HepG2 (cell line): Measurements from ENCODE around the gene MBD5. TPM values are rescaled to one million over a fixed set of nuclear protein-coding genes. Genes with fewer than 3 reads are reported as not detected.
A peak's percentile ranks its signal among the peaks of the same experiment; 100 is the strongest.

Experiments
- DZIP1 ChIP-seq: sonication (generic); formaldehyde crosslinking; IDR thresholded peaks from 2 replicates; pipeline ENCODE4 v1.5.0; 2020; ENCODE audit warnings: mild to moderate bottlenecking, missing genetic modification reagents
- FIP1L1 ChIP-seq: fragments of 200-400 bp; formaldehyde crosslinking; IDR thresholded peaks from 2 replicates; pipeline ENCODE4 v1.6.1; 2018; ENCODE audit warnings: low read depth, mild to moderate bottlenecking, low read length, moderate library complexity, borderline replicate concordance; ENCODE audit not compliant: insufficient read depth
- FOXM1 ChIP-seq: sonication (generic); formaldehyde crosslinking; IDR thresholded peaks from 2 replicates; pipeline ENCODE4 v1.5.0; 2020; ENCODE audit warnings: missing genetic modification reagents
- FOXP4 ChIP-seq: sonication (generic); formaldehyde crosslinking; IDR thresholded peaks from 2 replicates; pipeline ENCODE4 v1.4.0; 2020; ENCODE audit warnings: missing genetic modification reagents
- HBP1 ChIP-seq: IDR thresholded peaks from 2 replicates; pipeline ENCODE4 v1.6.1; 2016; ENCODE audit warnings: low read depth, control low read depth
- HNRNPK ChIP-seq: fragments of 200-400 bp; formaldehyde crosslinking; IDR thresholded peaks from 2 replicates; pipeline ENCODE4 v1.6.1; 2018; ENCODE audit warnings: low read length, low read depth, moderate library complexity, mild to moderate bottlenecking; ENCODE audit not compliant: poor library complexity, severe bottlenecking
- KDM6A ChIP-seq: IDR thresholded peaks from 2 replicates; pipeline ENCODE4 v1.6.1; 2016; ENCODE audit warnings: low read depth
- ONECUT2 ChIP-seq: sonication (generic); formaldehyde crosslinking; IDR thresholded peaks from 2 replicates; pipeline ENCODE4 v1.4.0; 2020; ENCODE audit warnings: missing genetic modification reagents
- POGZ ChIP-seq: sonication (generic); formaldehyde crosslinking; IDR thresholded peaks from 2 replicates; pipeline ENCODE4 v1.4.0; 2020; ENCODE audit warnings: mild to moderate bottlenecking, missing genetic modification reagents
- PRPF4 ChIP-seq: fragments of 200-400 bp; formaldehyde crosslinking; IDR thresholded peaks from 2 replicates; pipeline ENCODE4 v1.6.1; 2016; ENCODE audit warnings: low read length, low read depth; ENCODE audit not compliant: poor library complexity, severe bottlenecking
- RAD51 ChIP-seq: fragments of 450-650 bp; IDR thresholded peaks from 2 replicates; pipeline ENCODE4 v1.6.1; 2016; ENCODE audit warnings: borderline replicate concordance
- SP2 ChIP-seq: sonication (generic); formaldehyde crosslinking; IDR thresholded peaks from 2 replicates; pipeline ENCODE4 v1.5.1; 2020; ENCODE audit warnings: mild to moderate bottlenecking, missing genetic modification reagents
- TAF1 ChIP-seq: sonication (generic); formaldehyde crosslinking; IDR thresholded peaks from 2 replicates; pipeline ENCODE4 v1.4.0; 2020; ENCODE audit warnings: missing genetic modification reagents
- TGIF2 ChIP-seq: IDR thresholded peaks from 2 replicates; pipeline ENCODE4 v1.6.1; 2016; ENCODE audit warnings: control low read depth, missing compliant biosample characterization
- ZBTB14 ChIP-seq: sonication (generic); formaldehyde crosslinking; IDR thresholded peaks from 2 replicates; pipeline ENCODE4 v1.4.0; 2020; ENCODE audit warnings: missing genetic modification reagents
- ZNF10 ChIP-seq: sonication (generic); formaldehyde crosslinking; IDR thresholded peaks from 2 replicates; pipeline ENCODE4 v1.4.0; 2020; ENCODE audit warnings: mild to moderate bottlenecking, low read depth, missing genetic modification reagents, borderline replicate concordance
- ZNF674 ChIP-seq: sonication (generic); formaldehyde crosslinking; IDR thresholded peaks from 2 replicates; pipeline ENCODE4 v1.5.0; 2020; ENCODE audit warnings: low read depth, mild to moderate bottlenecking, missing genetic modification reagents
- ZNF687 ChIP-seq: sonication (generic); formaldehyde crosslinking; IDR thresholded peaks from 2 replicates; pipeline ENCODE4 v1.5.1; 2020; ENCODE audit warnings: mild to moderate bottlenecking, missing genetic modification reagents, moderate library complexity
- polyA plus RNA-seq, 8 experiments: library from polyadenylated mRNA; depleted of rRNA in 3 of 8; stranded (reverse) in 7 of 8; unstranded in 1 of 8; fragments of >200 nt; fragmentation: Illumina TruSeq in 4 of 8; extraction: Trizol in 4 of 8; gene quantifications; 2 replicates each; pipeline versions ENCODE4 v1.2.1 to v1.2.3, GENCODE V29; 2011 to 2016; ENCODE audit warnings: low read depth in 4 of 8, missing spikeins in 1 of 8, mixed read lengths in 1 of 8; ENCODE audit not compliant: insufficient read depth in 1 of 8
- total RNA-seq, 5 experiments: library from RNA; depleted of rRNA; stranded (reverse); fragments of >200 nt; fragmentation: Illumina TruSeq; extraction: Trizol; gene quantifications; 2 replicates each; pipeline ENCODE4 v1.2.3, GENCODE V29; 2016; ENCODE audit warnings: low read depth in 1 of 5

MBD5 gene
- total and polyA plus RNA-seq, 2 of the 13 experiments (the other 11 are each of a cell fraction or from before 2014, with no cell fraction given) = 13.5 to 26.4 TPM

GRCh38 chr2:148509288-148509902 lies 488.5 kb downstream of the MBD5 start (continued):
- TF ChIP-seq FOXP4 (CRISPR knock-in tag) = peak; percentile 68
- no peak for TF ChIP-seq ONECUT2 (CRISPR knock-in tag)
- no peak for TF ChIP-seq PRPF4
- TF ChIP-seq SP2 = no peak
- TF ChIP-seq ZNF674 (CRISPR knock-in tag) = 0 out of 2 replicates have a peak, but pooled peaks have one; percentile 53
- no peak for TF ChIP-seq FOXM1
- TF ChIP-seq RAD51 = no peak
- TF ChIP-seq HNRNPK = no peak
- no peak for TF ChIP-seq ZNF10
- no peak for TF ChIP-seq DZIP1
- no peak for TF ChIP-seq FIP1L1
- TF ChIP-seq POGZ (CRISPR knock-in tag) = peak; percentile 93
- TF ChIP-seq HBP1 (CRISPR knock-in tag) = no peak
- peak; percentile 33; the same call in 1 of the 2 replicates for TF ChIP-seq ZBTB14 (CRISPR knock-in tag)
- TF ChIP-seq KDM6A = no peak
- TF ChIP-seq TGIF2 = no peak
- no peak; the same call in 1 of the 2 replicates for TF ChIP-seq TAF1
- peak; percentile 90 for TF ChIP-seq ZNF687 (CRISPR knock-in tag)
